SU-DHL-6 (cell line): ENCODE measurements around the gene FAM124A.

ENCODE experiments used
- H2AFZ ChIP-seq: fragments of 200-600 bp; sonication (generic); 2 replicates; pipeline ENCODE4 v1.6.1; 2014; ENCODE audit warnings: low read depth, mild to moderate bottlenecking, moderate library complexity, mixed read lengths, antibody characterized with exemption, low read length; ENCODE audit not compliant: severe bottlenecking
- H3F3A ChIP-seq: fragments of 200-600 bp; shearing (Covaris generic); 2 replicates; pipeline ENCODE4 v1.6.0; 2016; ENCODE audit warnings: antibody characterized with exemption, mild to moderate bottlenecking; ENCODE audit not compliant: insufficient read depth
- H3K27ac ChIP-seq: fragments of 200-600 bp; sonication (generic); 2 replicates; pipeline ENCODE4 v1.5.1; 2016; ENCODE audit warnings: low read depth, mild to moderate bottlenecking, low read length, moderate library complexity, mixed read lengths
- H3K27me3 ChIP-seq: fragments of 200-600 bp; sonication (generic), shearing (Covaris generic); 2 replicates; pipeline ENCODE4 v1.6.0; 2014; ENCODE audit warnings: mild to moderate bottlenecking, low read length
- H3K36me3 ChIP-seq: fragments of 200-600 bp; sonication (generic); 2 replicates; pipeline ENCODE4 v1.6.1; 2014; ENCODE audit warnings: mild to moderate bottlenecking, low read length, mixed read lengths
- H3K4me2 ChIP-seq: fragments of 300-600, 200-600 bp; shearing (Covaris generic), sonication (generic); 2 replicates; pipeline ENCODE4 v1.6.0; 2014; ENCODE audit warnings: low read length, low read depth, mild to moderate bottlenecking; ENCODE audit not compliant: poor library complexity, severe bottlenecking
- H3K4me3 ChIP-seq: fragments of 200-600 bp; sonication (generic); 2 replicates; pipeline ENCODE4 v1.5.1; 2014; ENCODE audit warnings: antibody characterized with exemption, low read length, mild to moderate bottlenecking, mixed read lengths; ENCODE audit not compliant: insufficient read depth, poor library complexity, severe bottlenecking
- H3K79me2 ChIP-seq: fragments of 200-600 bp; sonication (generic); 2 replicates; pipeline ENCODE4 v1.6.1; 2014; ENCODE audit warnings: mild to moderate bottlenecking, low read length, moderate library complexity; ENCODE audit not compliant: insufficient read depth
- H3K9ac ChIP-seq: fragments of 200-600 bp; sonication (generic); 2 replicates; pipeline ENCODE4 v1.7.0; 2014; ENCODE audit warnings: mild to moderate bottlenecking, low read length
- H3K9me2 ChIP-seq: fragments of 200-600 bp; sonication (generic); replicated peaks from 2 replicates; pipeline ENCODE4 v1.6.1; 2014; ENCODE audit warnings: low read length; ENCODE audit not compliant: insufficient read depth
- H3K9me3 ChIP-seq: fragments of 200-600 bp; sonication (generic); 2 replicates; pipeline ENCODE4 v1.6.1; 2014; ENCODE audit warnings: low read length, mixed read lengths; ENCODE audit not compliant: insufficient read depth
- H4K20me1 ChIP-seq: fragments of 200-600 bp; sonication (generic); 2 replicates; pipeline ENCODE4 v1.6.1; 2014; ENCODE audit warnings: low read depth, mild to moderate bottlenecking, antibody characterized with exemption, low read length, moderate library complexity, mixed read lengths
- EZH2phosphoT487 ChIP-seq: fragments of 200-600 bp; sonication (generic), shearing (Covaris generic); conservative IDR thresholded peaks from 2 replicates; pipeline ENCODE4 v1.6.1; 2018; ENCODE audit warnings: mild to moderate bottlenecking, antibody characterized with exemption, low read length, moderate library complexity, mixed read lengths
- TF ChIP-seq, protein P1 (sequence below): fragments of 200-600 bp; sonication (generic); IDR thresholded peaks from one replicate; pipeline ENCODE4 v1.5.1; 2017; ENCODE audit warnings: antibody characterized with exemption, mild to moderate bottlenecking, low read length, moderate library complexity; ENCODE audit not compliant: insufficient read depth, poor library complexity, severe bottlenecking

Gene FAM124A

DNA sequence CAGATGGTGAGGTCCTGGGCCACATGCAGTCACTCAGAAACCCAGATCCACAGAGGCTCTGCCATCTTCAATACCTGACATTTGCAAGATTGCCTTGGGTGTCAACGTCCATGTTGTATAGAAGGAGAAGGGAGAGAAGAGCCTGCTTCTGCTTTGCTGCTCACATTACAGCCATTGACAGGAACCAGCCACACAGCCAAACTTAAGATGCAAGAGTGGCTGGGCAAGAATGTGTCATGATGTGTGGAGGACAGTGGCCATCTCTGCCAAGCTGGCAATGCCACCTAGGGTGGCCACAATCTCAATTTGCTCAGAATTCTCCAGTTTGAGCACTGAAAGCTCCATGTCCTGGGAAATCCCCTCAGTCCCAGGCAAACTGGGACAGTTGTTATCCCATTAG lies 91.4 kb downstream of the FAM124A start:
- no peaks in the 10 kb centered on the region for H3K36me3 ChIP-seq
- H3K79me2 ChIP-seq: no peaks in the 10 kb centered on the region
- no peaks in the 10 kb centered on the region for H3K27me3 ChIP-seq
- no peak overlapping the region for H3K9ac ChIP-seq
- no peak overlapping the region for H2AFZ ChIP-seq
- H3F3A ChIP-seq: no peaks in the 10 kb centered on the region
- H3K4me3 ChIP-seq: no peak overlapping the region
- H3K4me2 ChIP-seq: no peak overlapping the region
- no peaks in the 10 kb centered on the region for H3K9me3 ChIP-seq
- no peaks in the 10 kb centered on the region for H3K9me2 ChIP-seq
- no peaks in the 10 kb centered on the region for H4K20me1 ChIP-seq
- no peak for TF ChIP-seq EZH2phosphoT487
- TF ChIP-seq, protein P1, sequence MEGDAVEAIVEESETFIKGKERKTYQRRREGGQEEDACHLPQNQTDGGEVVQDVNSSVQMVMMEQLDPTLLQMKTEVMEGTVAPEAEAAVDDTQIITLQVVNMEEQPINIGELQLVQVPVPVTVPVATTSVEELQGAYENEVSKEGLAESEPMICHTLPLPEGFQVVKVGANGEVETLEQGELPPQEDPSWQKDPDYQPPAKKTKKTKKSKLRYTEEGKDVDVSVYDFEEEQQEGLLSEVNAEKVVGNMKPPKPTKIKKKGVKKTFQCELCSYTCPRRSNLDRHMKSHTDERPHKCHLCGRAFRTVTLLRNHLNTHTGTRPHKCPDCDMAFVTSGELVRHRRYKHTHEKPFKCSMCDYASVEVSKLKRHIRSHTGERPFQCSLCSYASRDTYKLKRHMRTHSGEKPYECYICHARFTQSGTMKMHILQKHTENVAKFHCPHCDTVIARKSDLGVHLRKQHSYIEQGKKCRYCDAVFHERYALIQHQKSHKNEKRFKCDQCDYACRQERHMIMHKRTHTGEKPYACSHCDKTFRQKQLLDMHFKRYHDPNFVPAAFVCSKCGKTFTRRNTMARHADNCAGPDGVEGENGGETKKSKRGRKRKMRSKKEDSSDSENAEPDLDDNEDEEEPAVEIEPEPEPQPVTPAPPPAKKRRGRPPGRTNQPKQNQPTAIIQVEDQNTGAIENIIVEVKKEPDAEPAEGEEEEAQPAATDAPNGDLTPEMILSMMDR: no peak
- no peak overlapping the region for H3K27ac ChIP-seq

DNA sequence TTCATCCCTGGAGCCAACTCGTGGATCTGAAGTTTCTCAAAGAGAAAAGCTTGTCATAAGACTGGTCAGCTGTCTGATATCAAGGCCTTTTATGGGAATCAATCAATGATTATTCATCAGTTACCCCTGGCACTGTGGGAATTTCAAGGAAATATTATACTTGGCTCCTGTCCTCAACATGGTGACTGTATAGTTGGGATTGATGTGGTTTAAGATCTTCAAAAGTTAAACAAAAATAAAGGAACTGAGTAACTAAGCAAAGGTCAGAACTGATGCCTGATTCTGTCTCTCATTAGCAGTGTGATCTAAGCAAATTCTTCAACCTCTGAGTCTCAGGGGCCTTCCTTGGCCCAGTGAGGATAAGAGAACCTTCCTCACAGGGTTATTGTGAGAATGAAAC lies 95.1 kb downstream of the FAM124A start:
- no peak overlapping the region for H3K4me3 ChIP-seq
- H3F3A ChIP-seq: no peaks in the 10 kb centered on the region
- no peaks in the 10 kb centered on the region for H4K20me1 ChIP-seq
- no peaks in the 10 kb centered on the region for H3K36me3 ChIP-seq
- H3K9ac ChIP-seq: no peak overlapping the region
- H3K79me2 ChIP-seq: no peaks in the 10 kb centered on the region
- no peak overlapping the region for H2AFZ ChIP-seq
- H3K27ac ChIP-seq: no peak overlapping the region
- no peak overlapping the region for H3K4me2 ChIP-seq
- no peaks in the 10 kb centered on the region for H3K27me3 ChIP-seq
- H3K9me3 ChIP-seq: no peaks in the 10 kb centered on the region
- no peaks in the 10 kb centered on the region for H3K9me2 ChIP-seq
- TF ChIP-seq, protein P1: no peak
- TF ChIP-seq EZH2phosphoT487: no peak

DNA sequence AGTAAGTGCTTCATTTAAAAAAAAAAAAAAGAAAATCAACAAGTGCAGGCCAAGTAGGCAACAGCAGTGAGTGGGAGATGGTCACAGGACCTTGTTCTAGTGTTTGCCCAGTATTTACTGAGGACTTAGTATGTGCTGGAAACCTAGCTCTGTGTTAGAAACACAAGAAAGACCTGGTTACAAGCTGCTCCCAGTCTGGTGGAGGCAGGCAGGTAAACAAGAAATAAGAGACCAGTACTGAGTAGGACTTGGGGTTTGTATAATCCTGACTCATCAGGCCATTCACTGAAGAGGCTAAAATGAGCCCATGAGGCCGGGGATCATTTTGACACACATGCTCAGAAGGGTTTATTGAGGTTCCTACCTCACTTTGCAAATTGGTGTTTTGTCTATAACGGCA lies 95.8 kb downstream of the FAM124A start:
- Histone ChIP-seq H3K36me3 (no peaks in the 10 kb centered on the region), H2AFZ (no peak overlapping the region), H3K79me2 (no peaks in the 10 kb centered on the region), H3F3A (no peaks in the 10 kb centered on the region), H3K27ac (no peak overlapping the region), H3K4me3 (no peak overlapping the region), H3K4me2 (no peak overlapping the region), H3K27me3 (no peaks in the 10 kb centered on the region), H3K9ac (no peak overlapping the region), H3K9me3 (no peaks in the 10 kb centered on the region), H4K20me1 (no peaks in the 10 kb centered on the region), H3K9me2 (no peaks in the 10 kb centered on the region)
- no peak for TF ChIP-seq EZH2phosphoT487
- TF ChIP-seq, protein P1: no peak

DNA sequence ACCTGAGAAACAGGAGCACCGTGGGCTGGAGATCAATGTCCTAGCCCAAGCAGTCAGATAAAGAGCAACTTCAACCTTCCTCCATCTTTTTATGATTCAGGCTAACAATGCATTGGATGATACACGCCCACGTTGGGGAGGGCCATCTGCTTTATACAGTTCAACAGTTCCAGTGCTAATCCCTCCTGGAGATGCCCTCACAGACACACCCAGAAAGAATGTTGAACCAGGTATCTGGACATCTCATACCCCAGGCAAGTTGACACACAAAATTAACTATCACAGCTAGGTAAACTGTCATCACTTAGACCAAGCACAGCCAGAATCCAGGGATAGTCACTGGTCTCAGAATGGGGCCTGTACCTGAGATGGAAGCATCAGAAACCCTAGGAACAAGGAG lies 96.7 kb downstream of the FAM124A start:
- no peaks in the 10 kb centered on the region for H3K9me2 ChIP-seq
- H2AFZ ChIP-seq: no peak overlapping the region
- H3K4me3 ChIP-seq: no peak overlapping the region
- H3K27me3 ChIP-seq: no peaks in the 10 kb centered on the region
- H3K36me3 ChIP-seq: no peaks in the 10 kb centered on the region
- no peaks in the 10 kb centered on the region for H3F3A ChIP-seq
- no peaks in the 10 kb centered on the region for H4K20me1 ChIP-seq
- no peak overlapping the region for H3K27ac ChIP-seq
- no peak overlapping the region for H3K4me2 ChIP-seq
- TF ChIP-seq, protein P1: no peak
- no peak for TF ChIP-seq EZH2phosphoT487
- no peaks in the 10 kb centered on the region for H3K9me3 ChIP-seq
- H3K79me2 ChIP-seq: no peaks in the 10 kb centered on the region
- no peak overlapping the region for H3K9ac ChIP-seq
